ENCODE results near the gene DOK3.

Gene DOK3

GRCh38 chr5:177466861-177467260 lies 42.8 kb downstream of the DOK3 start:
- no peak for DNase-seq (ENCODE audit: low read depth)

DNA sequence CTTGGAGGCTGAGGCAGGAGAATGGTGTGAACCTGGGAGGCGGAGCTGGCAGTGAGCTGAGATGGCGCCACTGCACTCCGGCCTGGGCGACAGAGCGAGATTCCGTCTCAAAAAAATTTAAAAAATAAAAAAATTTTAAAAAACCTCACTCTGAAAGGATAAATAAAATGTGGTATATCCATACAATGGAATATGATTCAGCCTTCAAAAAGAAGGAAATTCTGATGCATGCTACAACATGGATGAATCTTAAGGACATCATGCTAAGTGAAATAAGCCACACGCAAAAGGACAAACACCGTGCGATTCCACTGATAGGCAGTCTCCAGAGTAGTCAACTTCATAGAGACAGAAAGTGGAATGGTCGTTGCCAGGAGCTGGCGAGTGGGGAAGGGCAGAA lies 44.6 kb downstream of the DOK3 start:
- no peak for DNase-seq (ENCODE audit: low read depth)

GRCh38 chr5:177462021-177462670 lies 47.5 kb downstream of the DOK3 start:
- no peak for DNase-seq (ENCODE audit: low read depth)

DNA sequence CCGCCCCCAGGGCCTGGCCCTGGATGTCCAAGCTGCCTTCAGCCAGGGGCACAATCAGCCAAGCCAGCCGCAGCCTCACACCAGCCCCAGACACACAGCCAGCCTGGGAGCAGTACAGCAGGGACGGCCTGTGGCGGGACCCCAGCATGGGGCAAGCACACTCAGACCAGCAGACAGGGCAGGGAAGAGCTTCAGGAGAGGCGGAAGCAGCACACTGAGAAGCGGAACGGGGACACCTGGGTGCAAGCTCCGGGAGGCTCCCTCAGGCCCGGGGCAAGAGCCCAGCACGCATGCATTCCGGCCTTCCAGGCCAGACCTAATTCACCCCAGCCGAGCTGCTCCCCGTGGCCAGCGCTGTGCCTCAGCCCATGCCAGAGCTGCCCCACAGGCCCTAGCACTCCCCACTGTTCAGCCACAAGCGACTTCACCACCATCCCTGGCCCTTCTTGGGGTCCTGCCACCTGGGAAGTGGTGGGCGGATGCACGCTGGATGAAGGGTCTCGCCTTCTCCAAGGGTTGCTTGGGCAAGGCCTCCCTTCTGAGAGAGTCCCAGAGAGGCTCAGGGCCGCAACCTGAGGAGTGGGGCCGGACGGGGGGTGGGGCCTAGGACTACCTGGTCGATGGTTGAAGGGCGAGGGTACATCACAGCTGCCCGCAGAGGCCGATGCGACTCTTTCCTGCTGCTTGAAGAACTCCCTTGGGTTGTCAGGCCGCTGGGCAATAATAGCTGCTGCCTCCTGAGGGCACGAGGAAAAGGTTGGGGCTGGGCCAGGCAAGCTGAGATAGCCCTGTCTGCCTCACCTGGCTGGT lies 49.6 kb downstream of the DOK3 start:
- DNase-seq (ENCODE audit: low read depth): no peak

DNA sequence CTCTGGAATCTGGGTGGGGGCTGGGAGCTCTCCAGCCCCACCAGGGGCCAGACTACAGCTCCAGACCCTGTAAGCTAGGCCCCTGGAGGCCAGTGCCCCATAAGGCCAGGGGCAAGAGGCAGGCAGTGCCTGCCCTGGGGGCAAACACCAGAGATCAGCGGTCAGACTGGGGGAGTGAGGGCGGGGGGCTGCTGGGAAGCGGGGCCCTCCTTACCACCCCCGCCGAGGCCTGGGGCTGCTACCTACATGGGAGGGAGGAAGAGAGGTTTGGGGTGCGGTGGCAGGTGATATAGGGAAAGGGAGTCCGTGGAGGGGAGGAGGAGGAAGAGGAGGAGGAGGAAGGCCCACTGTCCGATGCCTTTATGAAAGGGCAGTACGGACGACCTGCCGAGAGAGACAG lies 50.3 kb downstream of the DOK3 start:
- DNase-seq (ENCODE audit: low read depth): no peak

- DNase-seq (ENCODE audit: low read depth): no peak
Measured at GRCh38 chr5:177458912-177459350, 50.7 kb downstream of the DOK3 start.

- DNase-seq (ENCODE audit: low read depth): no peak
Measured at GRCh38 chr5:177457852-177458681, 51.6 kb downstream of the DOK3 start.

- DNase-seq (ENCODE audit: low read depth): no peak
Measured at GRCh38 chr5:177456976-177457851, 52.4 kb downstream of the DOK3 start.

DNA sequence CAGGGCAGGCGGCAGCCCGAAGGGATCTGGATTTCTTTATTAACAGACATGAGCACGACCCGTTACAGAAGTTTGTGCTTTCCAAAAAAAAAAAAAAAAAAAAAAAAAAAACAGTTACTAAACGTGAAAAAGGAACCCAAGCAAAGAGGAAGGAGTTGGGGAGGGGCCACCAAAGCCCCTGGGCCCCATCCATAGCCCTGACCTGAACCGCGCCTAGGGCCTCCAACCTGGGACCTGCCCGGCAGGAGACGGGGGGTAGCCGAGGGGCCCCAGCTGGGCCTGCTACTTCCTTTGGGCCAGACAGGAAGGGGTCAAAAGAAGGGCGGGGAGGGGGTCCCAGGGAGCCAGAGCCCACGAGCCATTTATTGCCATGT lies 53.0 kb downstream of the DOK3 start:
- DNase-seq (ENCODE audit: low read depth): no peak

- DNase-seq (ENCODE audit: low read depth): peak; percentile 95
Measured at GRCh38 chr5:177455661-177456590, 53.7 kb downstream of the DOK3 start.

GRCh38 chr5:177455036-177455660 lies 54.5 kb downstream of the DOK3 start:
- peak; percentile 89 for DNase-seq (ENCODE audit: low read depth)

- DNase-seq (ENCODE audit: low read depth): peak; percentile 94
Measured at GRCh38 chr5:177454397-177455035, 55.1 kb downstream of the DOK3 start.

DNA sequence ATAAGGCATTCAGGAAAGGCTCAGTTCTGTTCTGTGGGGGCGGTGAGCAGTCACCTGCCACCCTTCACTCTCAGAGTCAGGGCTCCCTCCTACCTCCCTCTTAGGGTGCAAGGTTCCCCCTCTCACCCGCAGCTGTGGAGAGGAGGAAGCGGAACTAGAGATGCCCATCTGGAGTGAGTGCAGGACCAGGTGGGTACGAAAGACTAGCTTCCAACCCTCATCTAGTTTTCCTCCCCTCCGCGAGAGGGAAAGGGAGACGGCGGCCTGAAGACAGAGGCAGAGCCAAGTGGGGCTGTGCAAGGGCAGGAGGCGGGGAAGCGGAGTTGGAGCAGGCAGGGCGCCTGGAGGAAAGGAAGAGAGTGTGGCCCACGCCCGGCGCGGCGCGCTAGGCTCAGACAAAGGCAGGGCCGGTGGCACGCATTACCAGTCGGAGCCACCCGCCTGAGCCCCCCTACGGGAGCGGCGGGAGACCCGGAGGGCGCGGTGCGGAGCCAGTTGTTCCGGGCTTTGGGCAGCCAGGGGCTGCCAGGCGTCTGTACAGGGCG lies 55.7 kb downstream of the DOK3 start:
- DNase-seq (ENCODE audit: low read depth): no peak

DNA sequence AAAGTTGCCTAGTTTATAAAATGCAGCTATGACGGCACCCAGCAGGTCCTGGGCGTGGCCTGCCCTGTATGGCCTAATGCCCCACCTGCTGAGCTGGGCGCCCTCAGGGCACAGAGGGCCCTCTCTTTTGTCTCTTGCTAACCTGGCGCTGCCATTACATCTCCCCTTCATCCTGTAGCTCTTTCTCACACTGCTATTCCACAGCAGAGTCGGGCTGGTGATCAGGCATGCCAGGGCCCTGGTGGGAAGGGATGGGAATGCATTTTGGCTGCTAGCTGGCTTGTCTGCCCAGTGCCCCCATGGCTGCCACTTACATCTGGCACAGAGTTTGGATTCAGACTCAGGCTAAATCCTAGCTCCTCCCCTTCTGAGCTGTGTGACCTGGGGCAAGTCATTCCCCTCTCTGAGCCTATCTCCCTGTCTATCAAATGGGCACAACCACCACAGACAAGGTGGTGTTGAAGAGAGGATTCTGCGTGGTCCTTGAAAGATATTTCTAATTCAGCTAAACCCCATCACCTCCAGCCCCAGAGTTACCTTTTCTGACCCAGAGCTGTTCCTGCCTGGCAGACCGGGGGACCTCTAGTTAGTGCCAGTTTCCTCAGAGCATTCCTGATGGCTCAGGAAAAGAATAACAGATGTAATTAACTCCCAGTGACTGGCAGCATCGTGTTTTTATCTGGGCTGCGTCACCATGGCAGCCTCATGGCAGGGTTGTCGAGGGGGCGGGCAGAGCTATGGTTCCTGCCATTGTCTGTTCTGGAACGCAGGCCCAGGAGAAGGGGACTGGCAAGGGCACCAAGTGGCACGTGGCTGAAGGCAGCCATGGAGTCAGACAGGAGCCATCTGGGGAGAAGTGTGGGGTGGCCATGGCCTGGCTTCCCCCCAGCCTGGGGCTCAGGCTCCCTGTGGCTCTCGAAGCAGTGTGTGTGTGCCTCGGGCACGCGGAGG lies 56.7 kb downstream of the DOK3 start:
- no peak for DNase-seq (ENCODE audit: low read depth)
